Measurements from ENCODE around the gene C3orf62. TPM values are rescaled to one million over a fixed set of nuclear protein-coding genes. Genes with fewer than 3 reads are reported as not detected.

The C3orf62 gene
- total RNA-seq, result 10 to 100 TPM; 10.4 to 11.1 TPM

DNA sequence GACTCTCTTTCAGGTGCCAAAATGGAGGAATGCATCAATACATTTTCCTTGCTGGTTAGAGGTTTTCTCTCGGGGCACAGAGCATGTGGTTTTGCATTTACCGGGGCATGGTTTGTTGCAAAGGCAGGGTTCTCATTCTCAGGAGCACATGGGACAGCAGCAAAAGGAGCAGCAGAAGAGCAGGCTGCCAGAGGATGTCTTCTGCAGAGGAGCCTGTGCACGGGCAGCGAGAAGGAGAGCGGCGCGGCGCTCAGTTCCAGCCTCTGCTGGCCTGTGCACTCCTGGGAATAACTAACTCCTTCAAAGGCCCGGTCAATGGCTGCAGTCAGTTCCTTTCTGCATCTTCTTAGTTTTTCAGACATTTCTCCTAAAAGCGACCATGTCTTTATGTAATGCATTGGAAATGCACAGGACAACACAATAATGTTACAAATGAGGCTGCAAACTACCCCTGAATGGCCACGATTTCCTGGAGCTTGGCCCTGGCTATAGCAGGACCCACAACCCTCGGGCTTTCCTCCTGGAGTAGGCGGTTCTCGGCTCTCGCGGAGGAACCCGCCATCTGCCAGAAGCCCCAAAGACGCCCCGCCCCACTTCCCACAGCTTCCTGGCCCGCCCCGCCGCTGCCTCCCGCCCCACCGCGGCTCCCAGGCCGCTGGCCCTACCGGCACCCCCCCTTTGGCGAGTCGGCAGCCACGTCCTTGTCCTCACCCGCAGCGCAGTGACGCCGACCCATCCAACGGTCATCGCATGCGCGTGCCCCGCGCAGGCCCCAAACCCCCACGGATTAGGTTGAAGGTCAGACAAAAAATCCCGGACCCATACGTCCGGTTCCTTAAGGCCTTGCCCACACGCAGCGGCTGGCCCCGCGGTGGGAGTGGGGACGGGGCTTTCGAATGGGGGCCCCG lies at the start of gene C3orf62:
TSS of gene C3orf62 (minus strand) at position 758 of the 908 bp plus-strand sequence. CDS start at position 398, 360 bp downstream.
- peak; percentile 92 for ATAC-seq
- Mint-ChIP-seq H3K4me1 (ENCODE audit: low read depth) (peaks cover 38% of the 10 kb centered on the region), H3K27me3 (ENCODE audit: low read depth) (no peaks in the 10 kb centered on the region), H3K36me3 (ENCODE audit: low read depth) (peaks cover 50% of the 10 kb centered on the region), H3K4me3 (peak within 1 kb of the TSS; percentile 69), H3K27ac (peak within 1 kb of the TSS; percentile 85), H3K9me3 (ENCODE audit: insufficient read depth) (no peaks in the 10 kb centered on the region)
- DNase-seq, result peak; percentile 80
- CTCF ChIA-PET, result interaction anchor here (1.5 kb wide), 1 partner anchor 172 kb away, joined by 3 read pairs; no protein-coding TSS in a partner anchor
- POLR2A ChIA-PET, result interaction anchor here (0.5 to 0.6 kb wide), 3 partner anchors 21 to 798 kb away, joined by 3 to 6 read pairs (median 3); partner anchors contain the start of gene NDUFAF3

GRCh38 chr3:49324768-49325167 lies 47.7 kb upstream of the C3orf62 start:
- CTCF ChIA-PET, result interaction anchor here (2.2 kb wide), 1 partner anchor 15 kb away, joined by 8 read pairs; the partner anchor contains the start of gene USP4
- DNase-seq (no peak), ATAC-seq (no peak)
- Mint-ChIP-seq H3K27me3 (ENCODE audit: low read depth) (no peaks in the 10 kb centered on the region), H3K9me3 (ENCODE audit: insufficient read depth) (no peaks in the 10 kb centered on the region), H3K36me3 (ENCODE audit: low read depth) (peaks cover 66% of the 10 kb centered on the region), H3K27ac (no peak overlapping the region), H3K4me3 (no peak overlapping the region), H3K4me1 (ENCODE audit: low read depth) (no peaks in the 10 kb centered on the region)
- POLR2A ChIA-PET, result interaction anchor here (2.0 kb wide), 1 partner anchor 15 kb away, joined by 6 read pairs; the partner anchor contains the start of gene USP4

DNA sequence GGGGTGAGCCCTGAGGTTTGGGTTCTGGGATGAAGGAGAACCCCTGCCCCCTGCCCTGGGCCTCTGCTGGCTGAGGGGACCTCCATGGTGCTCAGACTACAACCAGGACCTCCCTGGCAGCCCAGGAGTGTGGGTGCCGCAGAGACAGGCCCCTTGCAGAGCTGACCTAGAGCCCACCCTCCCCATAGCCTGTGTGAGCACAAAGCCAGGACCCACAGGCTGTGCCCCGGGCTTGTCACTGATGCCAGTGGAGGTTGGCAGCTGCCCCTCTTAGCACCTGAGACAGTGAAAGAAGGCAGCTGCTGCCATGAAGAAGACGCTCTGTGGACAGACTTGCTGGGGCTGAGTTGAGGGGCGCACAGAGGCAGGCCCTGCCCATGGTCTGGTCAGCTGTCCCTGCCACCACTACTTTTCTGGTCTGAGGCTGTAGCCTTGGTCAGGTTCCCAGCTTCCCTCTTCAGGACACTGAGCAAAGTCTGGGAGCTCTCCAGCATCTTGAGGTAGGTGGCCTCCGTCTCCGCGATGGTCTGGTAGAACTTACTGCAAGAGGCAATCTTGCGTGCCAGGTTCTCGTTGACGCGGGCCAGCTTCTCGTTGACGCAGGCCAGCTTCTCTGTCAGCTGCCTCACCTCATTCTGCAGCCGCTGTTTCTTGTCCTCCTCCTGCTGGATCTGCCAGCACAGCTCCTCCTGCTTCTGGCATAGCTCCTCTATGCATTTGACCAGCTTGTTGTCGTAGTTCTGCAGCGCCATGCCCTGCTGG lies 39.8 kb upstream of the C3orf62 start:
- Mint-ChIP-seq H3K9me3 (ENCODE audit: insufficient read depth) (no peaks in the 10 kb centered on the region), H3K4me1 (ENCODE audit: low read depth) (no peaks in the 10 kb centered on the region), H3K4me3 (no peak overlapping the region), H3K36me3 (ENCODE audit: low read depth) (peaks cover 41% of the 10 kb centered on the region), H3K27me3 (ENCODE audit: low read depth) (no peaks in the 10 kb centered on the region), H3K27ac (no peak overlapping the region)
- no peak for ATAC-seq
- POLR2A ChIA-PET, result interaction anchor here (0.8 kb wide), 1 partner anchor 23 kb away, joined by 3 read pairs; the partner anchor contains the start of gene USP4
- DNase-seq, result no peak
- CTCF ChIA-PET, result interaction anchor here (0.6 kb wide), 1 partner anchor 1472 kb away, joined by 3 read pairs; no protein-coding TSS in a partner anchor

- H3K9me3 Mint-ChIP-seq (ENCODE audit: insufficient read depth), result no peaks in the 10 kb centered on the region
- no peak overlapping the region for H3K4me3 Mint-ChIP-seq
- no peaks in the 10 kb centered on the region for H3K4me1 Mint-ChIP-seq (ENCODE audit: low read depth)
- POLR2A ChIA-PET, result no interaction called here
- CTCF ChIA-PET, result no interaction called here
- no peaks in the 10 kb centered on the region for H3K27me3 Mint-ChIP-seq (ENCODE audit: low read depth)
- no peak overlapping the region for H3K27ac Mint-ChIP-seq
- ATAC-seq, result no peak
- no peak for DNase-seq
- peaks cover 42% of the 10 kb centered on the region for H3K36me3 Mint-ChIP-seq (ENCODE audit: low read depth)
Measured at GRCh38 chr3:49313896-49314688, 37.1 kb upstream of the C3orf62 start.

GRCh38 chr3:49311283-49311682 lies 34.3 kb upstream of the C3orf62 start:
- Mint-ChIP-seq H3K4me1 (ENCODE audit: low read depth) (no peaks in the 10 kb centered on the region), H3K9me3 (ENCODE audit: insufficient read depth) (no peaks in the 10 kb centered on the region), H3K4me3 (no peak overlapping the region), H3K27me3 (ENCODE audit: low read depth) (no peaks in the 10 kb centered on the region), H3K27ac (no peak overlapping the region), H3K36me3 (ENCODE audit: low read depth) (peaks cover 45% of the 10 kb centered on the region)
- ChIA-PET CTCF (interaction anchor here (1.1 kb wide), 1 partner anchor 28 kb away, joined by 3 read pairs; the partner anchor contains the start of gene USP4), POLR2A (no interaction called here)
- DNase-seq, result no peak
- no peak for ATAC-seq

GRCh38 chr3:49310677-49311076 lies 33.6 kb upstream of the C3orf62 start:
- Mint-ChIP-seq H3K36me3 (ENCODE audit: low read depth) (peaks cover 46% of the 10 kb centered on the region), H3K27me3 (ENCODE audit: low read depth) (no peaks in the 10 kb centered on the region), H3K4me3 (no peak overlapping the region), H3K4me1 (ENCODE audit: low read depth) (no peaks in the 10 kb centered on the region), H3K27ac (no peak overlapping the region), H3K9me3 (ENCODE audit: insufficient read depth) (no peaks in the 10 kb centered on the region)
- DNase-seq (no peak), ATAC-seq (no peak)
- POLR2A ChIA-PET, result no interaction called here
- CTCF ChIA-PET, result interaction anchor here (1.1 kb wide), 1 partner anchor 29 kb away, joined by 3 read pairs; the partner anchor contains the start of gene USP4

GRCh38 chr3:49305608-49306007 lies 28.6 kb upstream of the C3orf62 start:
- Mint-ChIP-seq H3K4me3 (no peak overlapping the region), H3K4me1 (ENCODE audit: low read depth) (peaks cover 6% of the 10 kb centered on the region), H3K27ac (no peak overlapping the region), H3K36me3 (ENCODE audit: low read depth) (peaks cover 52% of the 10 kb centered on the region), H3K27me3 (ENCODE audit: low read depth) (no peaks in the 10 kb centered on the region), H3K9me3 (ENCODE audit: insufficient read depth) (no peaks in the 10 kb centered on the region)
- DNase-seq, result no peak
- CTCF ChIA-PET, result interaction anchor here (1.3 kb wide), 1 partner anchor 135 kb away, joined by 4 read pairs; no protein-coding TSS in a partner anchor
- POLR2A ChIA-PET, result no interaction called here
- no peak for ATAC-seq

DNA sequence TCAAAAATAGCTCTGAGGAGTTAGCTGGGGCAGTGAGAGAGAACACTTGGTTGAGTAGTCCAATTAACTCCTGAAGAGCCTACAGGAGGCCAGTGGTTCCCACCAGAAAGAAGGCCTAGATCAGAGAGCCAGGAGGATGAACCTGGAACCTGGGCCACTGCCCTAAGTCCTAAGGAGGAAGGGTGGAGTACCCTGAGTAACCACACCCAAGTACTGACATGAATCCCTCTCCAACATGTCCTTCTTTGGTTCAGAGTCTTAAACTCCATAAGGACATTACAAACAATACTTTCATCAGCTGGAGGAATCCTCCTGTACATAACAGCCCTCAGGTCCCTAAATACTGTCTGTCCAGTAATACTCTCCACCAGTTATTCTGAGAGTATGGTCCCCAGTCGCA lies 25.6 kb upstream of the C3orf62 start:
- Mint-ChIP-seq H3K36me3 (ENCODE audit: low read depth) (peaks cover 53% of the 10 kb centered on the region), H3K4me1 (ENCODE audit: low read depth) (peaks cover 6% of the 10 kb centered on the region), H3K9me3 (ENCODE audit: insufficient read depth) (no peaks in the 10 kb centered on the region), H3K27ac (peak overlapping the region; percentile 26), H3K4me3 (no peak overlapping the region), H3K27me3 (ENCODE audit: low read depth) (no peaks in the 10 kb centered on the region)
- CTCF ChIA-PET, result interaction anchor here (0.5 to 1.2 kb wide), 4 partner anchors 38 to 145 kb away, joined by 3 to 5 read pairs (median 4); partner anchors contain the start of gene USP4
- POLR2A ChIA-PET, result no interaction called here
- no peak for DNase-seq
- ATAC-seq, result no peak

- H3K9me3 Mint-ChIP-seq (ENCODE audit: insufficient read depth), result no peaks in the 10 kb centered on the region
- ChIA-PET CTCF (no interaction called here), POLR2A (no interaction called here)
- DNase-seq, result no peak
- ATAC-seq, result no peak
- no peaks in the 10 kb centered on the region for H3K27me3 Mint-ChIP-seq (ENCODE audit: low read depth)
- peaks cover 6% of the 10 kb centered on the region for H3K4me1 Mint-ChIP-seq (ENCODE audit: low read depth)
- H3K36me3 Mint-ChIP-seq (ENCODE audit: low read depth), result peaks cover 54% of the 10 kb centered on the region
- no peak overlapping the region for H3K27ac Mint-ChIP-seq
- H3K4me3 Mint-ChIP-seq, result no peak overlapping the region
Measured at GRCh38 chr3:49300595-49300994, 23.6 kb upstream of the C3orf62 start.

DNA sequence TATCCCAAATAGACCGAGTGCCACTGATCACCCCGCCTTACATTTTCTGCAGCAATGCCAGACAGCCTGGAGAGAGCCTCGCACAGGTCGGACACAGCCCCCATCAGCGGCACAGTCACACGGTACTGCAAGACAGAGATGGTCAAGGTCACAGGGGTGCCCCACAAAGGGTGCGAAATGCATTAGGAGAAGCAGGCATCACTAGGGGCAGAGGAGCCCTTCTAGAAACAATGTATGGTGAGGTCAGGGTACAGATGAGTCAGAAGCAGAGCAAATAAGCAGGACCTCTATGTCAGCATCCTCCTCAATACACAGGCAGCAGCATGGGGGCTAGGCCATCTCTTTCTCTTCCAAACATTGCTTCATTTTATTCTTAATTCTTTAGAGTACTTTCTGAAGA lies 21.5 kb upstream of the C3orf62 start:
- no peak for ATAC-seq
- peaks cover 57% of the 10 kb centered on the region for H3K36me3 Mint-ChIP-seq (ENCODE audit: low read depth)

More for the DNA sequence above, 21.5 kb upstream of the C3orf62 start:
- no peaks in the 10 kb centered on the region for H3K27me3 Mint-ChIP-seq (ENCODE audit: low read depth)
- H3K4me1 Mint-ChIP-seq (ENCODE audit: low read depth), result peaks cover 6% of the 10 kb centered on the region
- no peaks in the 10 kb centered on the region for H3K9me3 Mint-ChIP-seq (ENCODE audit: insufficient read depth)
- ChIA-PET CTCF (no interaction called here), POLR2A (interaction anchor here (0.6 kb wide), 1 partner anchor 21 kb away, joined by 6 read pairs; no protein-coding TSS in a partner anchor)
- H3K4me3 Mint-ChIP-seq, result no peak overlapping the region
- no peak overlapping the region for H3K27ac Mint-ChIP-seq
- DNase-seq, result no peak

All from activated CD8-positive, alpha-beta T cell treated with anti-CD3 and anti-CD28 coated beads, Interleukin-2, amount 10 ng/mL, durations not matched to agents 7 days and 5 days (primary cell).